Measurements from ENCODE around the gene EVC. TPM values are rescaled to one million over a fixed set of nuclear protein-coding genes. Genes with fewer than 3 reads are reported as not detected.

EVC gene
- total RNA-seq, 2 experiments from 2014 or later = 0.70 to 1.5 TPM

DNA sequence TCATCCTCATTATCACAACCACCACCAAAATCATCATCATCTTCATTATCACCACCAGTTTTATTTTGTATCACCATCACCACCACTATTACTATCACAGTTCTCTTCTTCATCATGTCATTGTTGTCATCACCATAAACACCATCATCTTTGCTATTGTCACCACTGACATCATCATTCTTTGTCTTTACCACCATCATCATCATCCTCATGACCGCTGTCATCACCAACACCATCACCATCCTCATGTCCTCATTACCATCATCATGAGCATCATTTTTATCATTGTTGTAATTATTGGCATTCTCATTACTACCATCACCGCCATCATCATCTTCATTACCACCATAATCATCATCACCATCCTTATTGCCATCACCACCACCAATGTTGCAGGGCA is 31.4 kb downstream of the EVC start:
- TF ChIP-seq, protein P1, sequence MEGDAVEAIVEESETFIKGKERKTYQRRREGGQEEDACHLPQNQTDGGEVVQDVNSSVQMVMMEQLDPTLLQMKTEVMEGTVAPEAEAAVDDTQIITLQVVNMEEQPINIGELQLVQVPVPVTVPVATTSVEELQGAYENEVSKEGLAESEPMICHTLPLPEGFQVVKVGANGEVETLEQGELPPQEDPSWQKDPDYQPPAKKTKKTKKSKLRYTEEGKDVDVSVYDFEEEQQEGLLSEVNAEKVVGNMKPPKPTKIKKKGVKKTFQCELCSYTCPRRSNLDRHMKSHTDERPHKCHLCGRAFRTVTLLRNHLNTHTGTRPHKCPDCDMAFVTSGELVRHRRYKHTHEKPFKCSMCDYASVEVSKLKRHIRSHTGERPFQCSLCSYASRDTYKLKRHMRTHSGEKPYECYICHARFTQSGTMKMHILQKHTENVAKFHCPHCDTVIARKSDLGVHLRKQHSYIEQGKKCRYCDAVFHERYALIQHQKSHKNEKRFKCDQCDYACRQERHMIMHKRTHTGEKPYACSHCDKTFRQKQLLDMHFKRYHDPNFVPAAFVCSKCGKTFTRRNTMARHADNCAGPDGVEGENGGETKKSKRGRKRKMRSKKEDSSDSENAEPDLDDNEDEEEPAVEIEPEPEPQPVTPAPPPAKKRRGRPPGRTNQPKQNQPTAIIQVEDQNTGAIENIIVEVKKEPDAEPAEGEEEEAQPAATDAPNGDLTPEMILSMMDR (IDR thresholded peaks at IDR 0.05) = no peak
- Mint-ChIP-seq H3K9me3 (no peaks in the 10 kb centered on the region), H3K27me3 (peaks cover 4% of the 10 kb centered on the region), H3K4me3 (no peak overlapping the region), H3K36me3 (ENCODE audit: low read depth) (no peaks in the 10 kb centered on the region), H3K4me1 (ENCODE audit: low read depth) (no peaks in the 10 kb centered on the region), H3K27ac (no peak overlapping the region)
- Histone ChIP-seq H3K36me3 (ENCODE audit: insufficient read depth, low read length) (no peaks in the 10 kb centered on the region), H3K27me3 (ENCODE audit: control insufficient read depth in 1 of 2, insufficient read depth in 2 of 2, low read length in 2 of 2) (no peaks in the 10 kb centered on the region), H3K27ac (ENCODE audit: low read depth in 1 of 2, low read length in 2 of 2) (no peak overlapping the region), H3K4me3 (ENCODE audit: low read length) (no peak overlapping the region), H3K4me1 (ENCODE audit: insufficient read depth, low read length) (no peaks in the 10 kb centered on the region), H3K9me3 (ENCODE audit: control insufficient read depth in 1 of 2, insufficient read depth in 1 of 2, low read length in 2 of 2) (peaks cover 0 to 3% of the 10 kb centered on the region in 2 experiments)
- DNase-seq = no peak
- ATAC-seq (ENCODE audit: poor library complexity) = no peak
- intact Hi-C loops (cut with DNase I, micrococcal nuclease) = no loop called here
- CTCF ChIA-PET = interaction anchor here (0.6 kb wide), 1 partner anchor 108 kb away, joined by 3 read pairs; no protein-coding TSS in a partner anchor
- POLR2A ChIA-PET = no interaction called here

DNA sequence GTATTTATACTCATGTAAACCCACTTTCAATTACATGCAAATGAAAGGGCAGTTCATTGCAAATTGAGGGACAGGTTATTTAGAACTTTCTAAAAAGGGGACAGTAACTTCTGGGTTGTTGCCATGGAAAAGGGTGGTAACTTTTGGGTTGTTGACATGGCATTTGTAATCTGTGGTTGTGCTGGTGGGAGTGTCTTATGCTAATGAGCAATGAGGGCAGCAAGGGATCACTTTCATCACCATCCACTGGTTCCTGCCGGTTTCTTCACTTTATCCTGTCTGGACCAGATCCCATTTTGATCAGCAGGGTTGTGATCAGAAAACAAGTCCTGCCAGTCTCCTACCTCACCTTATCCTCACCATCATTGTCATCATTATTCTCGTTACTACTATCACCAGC is 32.0 kb downstream of the EVC start:
- POLR2A ChIA-PET = no interaction called here

DNA sequence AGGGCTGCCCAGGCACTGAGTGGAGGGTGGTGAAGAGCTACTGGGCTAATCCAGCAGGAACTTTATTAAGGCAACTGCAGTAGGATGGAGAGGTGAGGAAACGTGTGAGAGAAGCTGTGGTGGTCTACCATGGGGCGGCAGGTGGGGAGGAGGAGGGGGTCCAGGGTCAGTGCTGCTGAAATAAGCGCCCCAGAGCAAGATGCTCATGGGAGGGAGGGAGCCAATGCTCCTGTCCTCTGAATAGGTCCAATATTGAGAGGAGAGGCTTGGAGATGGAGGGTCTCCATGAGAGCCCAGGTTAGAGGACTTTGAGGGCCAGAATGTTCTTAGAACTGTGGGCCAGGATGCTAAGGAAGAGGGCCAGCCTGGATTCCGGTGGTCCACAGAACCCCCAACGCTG is 35.2 kb downstream of the EVC start:
- H3K27ac Mint-ChIP-seq = no peak overlapping the region
- CTCF ChIA-PET = no interaction called here
- peaks cover 0 to 5% of the 10 kb centered on the region in 2 experiments for H3K9me3 ChIP-seq (ENCODE audit: control insufficient read depth in 1 of 2, insufficient read depth in 1 of 2, low read length in 2 of 2)
- no peaks in the 10 kb centered on the region for H3K27me3 Mint-ChIP-seq
- ATAC-seq (ENCODE audit: poor library complexity) = no peak
- DNase-seq = no peak
- H3K9me3 Mint-ChIP-seq = no peaks in the 10 kb centered on the region
- no peak overlapping the region for H3K27ac ChIP-seq (ENCODE audit: low read depth in 1 of 2, low read length in 2 of 2)
- POLR2A ChIA-PET = no interaction called here
- intact Hi-C loops (cut with DNase I, micrococcal nuclease) = no loop called here
- H3K36me3 ChIP-seq (ENCODE audit: insufficient read depth, low read length) = no peaks in the 10 kb centered on the region
- no peaks in the 10 kb centered on the region for H3K36me3 Mint-ChIP-seq (ENCODE audit: low read depth)
- H3K4me3 ChIP-seq (ENCODE audit: low read length) = no peak overlapping the region
- H3K4me1 ChIP-seq (ENCODE audit: insufficient read depth, low read length) = no peaks in the 10 kb centered on the region
- H3K27me3 ChIP-seq (ENCODE audit: control insufficient read depth in 1 of 2, insufficient read depth in 2 of 2, low read length in 2 of 2) = no peaks in the 10 kb centered on the region
- H3K4me1 Mint-ChIP-seq (ENCODE audit: low read depth) = no peaks in the 10 kb centered on the region
- H3K4me3 Mint-ChIP-seq = no peak overlapping the region
- TF ChIP-seq, protein P1 (IDR thresholded peaks at IDR 0.05) = no peak

More for the DNA sequence above, 32.0 kb downstream of the EVC start:
- no peaks in the 10 kb centered on the region for H3K9me3 Mint-ChIP-seq
- no peaks in the 10 kb centered on the region for H3K36me3 Mint-ChIP-seq (ENCODE audit: low read depth)
- Histone ChIP-seq H3K27ac (ENCODE audit: low read depth in 1 of 2, low read length in 2 of 2) (no peak overlapping the region), H3K27me3 (ENCODE audit: control insufficient read depth in 1 of 2, insufficient read depth in 2 of 2, low read length in 2 of 2) (no peaks in the 10 kb centered on the region), H3K9me3 (ENCODE audit: control insufficient read depth in 1 of 2, insufficient read depth in 1 of 2, low read length in 2 of 2) (peaks cover 0 to 3% of the 10 kb centered on the region in 2 experiments), H3K36me3 (ENCODE audit: insufficient read depth, low read length) (no peaks in the 10 kb centered on the region), H3K4me1 (ENCODE audit: insufficient read depth, low read length) (no peaks in the 10 kb centered on the region), H3K4me3 (ENCODE audit: low read length) (no peak overlapping the region)
- peaks cover 4% of the 10 kb centered on the region for H3K27me3 Mint-ChIP-seq
- intact Hi-C loops (cut with DNase I, micrococcal nuclease) = no loop called here
- CTCF ChIA-PET = no interaction called here
- no peaks in the 10 kb centered on the region for H3K4me1 Mint-ChIP-seq (ENCODE audit: low read depth)
- H3K4me3 Mint-ChIP-seq = no peak overlapping the region
- no peak overlapping the region for H3K27ac Mint-ChIP-seq
- ATAC-seq (ENCODE audit: poor library complexity) (no peak), DNase-seq (no peak)
- TF ChIP-seq, protein P1 (IDR thresholded peaks at IDR 0.05) = no peak
